Measurements from ENCODE around the gene LIPM. TPM values are rescaled to one million over a fixed set of nuclear protein-coding genes. Genes with fewer than 3 reads are reported as not detected.

Gene LIPM
- total and polyA plus RNA-seq, 7 donors: not detected

GRCh38 chr10:88804083-88804812 is 1.7 kb downstream of the LIPM start:
- Histone ChIP-seq H3K4me1 (no peaks in the 10 kb centered on the region), H3K36me3 (ENCODE audit: insufficient read depth in 1 of 2, low read depth in 1 of 2) (no peaks in the 10 kb centered on the region), H3K27me3 (ENCODE audit: insufficient read depth in 3 of 3, low read length in 2 of 3) (no peaks in the 10 kb centered on the region), H3K27ac (no peak overlapping the region), H3K4me3 (no peak overlapping the region), H3K9me3 (no peaks in the 10 kb centered on the region)
- TF ChIP-seq, protein P1, sequence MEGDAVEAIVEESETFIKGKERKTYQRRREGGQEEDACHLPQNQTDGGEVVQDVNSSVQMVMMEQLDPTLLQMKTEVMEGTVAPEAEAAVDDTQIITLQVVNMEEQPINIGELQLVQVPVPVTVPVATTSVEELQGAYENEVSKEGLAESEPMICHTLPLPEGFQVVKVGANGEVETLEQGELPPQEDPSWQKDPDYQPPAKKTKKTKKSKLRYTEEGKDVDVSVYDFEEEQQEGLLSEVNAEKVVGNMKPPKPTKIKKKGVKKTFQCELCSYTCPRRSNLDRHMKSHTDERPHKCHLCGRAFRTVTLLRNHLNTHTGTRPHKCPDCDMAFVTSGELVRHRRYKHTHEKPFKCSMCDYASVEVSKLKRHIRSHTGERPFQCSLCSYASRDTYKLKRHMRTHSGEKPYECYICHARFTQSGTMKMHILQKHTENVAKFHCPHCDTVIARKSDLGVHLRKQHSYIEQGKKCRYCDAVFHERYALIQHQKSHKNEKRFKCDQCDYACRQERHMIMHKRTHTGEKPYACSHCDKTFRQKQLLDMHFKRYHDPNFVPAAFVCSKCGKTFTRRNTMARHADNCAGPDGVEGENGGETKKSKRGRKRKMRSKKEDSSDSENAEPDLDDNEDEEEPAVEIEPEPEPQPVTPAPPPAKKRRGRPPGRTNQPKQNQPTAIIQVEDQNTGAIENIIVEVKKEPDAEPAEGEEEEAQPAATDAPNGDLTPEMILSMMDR (IDR thresholded peaks at IDR 0.05): no peak
- intact Hi-C loops (cut with DNase I): no loop called here
- whole genome bisulfite sequencing, 3 donors: 33 to 38% (median 34%) methylated on average over 6 of the region's 6 CpGs
- DNase-seq (no peak), ATAC-seq (no peak)

DNA sequence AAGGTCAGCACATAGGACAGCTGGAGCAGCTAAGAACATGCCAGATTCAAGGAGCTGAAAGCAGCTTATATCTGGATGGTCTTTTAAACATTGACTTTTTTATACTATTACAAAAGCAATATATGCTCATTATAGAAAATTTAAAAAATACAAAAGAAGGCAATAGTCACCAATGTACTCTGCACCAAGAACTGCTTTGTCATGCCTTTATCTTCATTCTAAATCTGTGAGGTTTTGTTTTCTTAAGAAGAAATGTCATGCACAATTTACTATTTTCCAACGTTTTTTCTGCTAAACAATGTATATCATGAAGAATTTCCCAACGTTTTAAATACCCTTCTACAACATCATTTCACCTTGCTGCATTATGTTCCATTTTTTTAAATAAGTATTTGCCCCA is 2.8 kb downstream of the LIPM start:
- Histone ChIP-seq H3K36me3 (ENCODE audit: insufficient read depth in 1 of 2, low read depth in 1 of 2) (no peaks in the 10 kb centered on the region), H3K4me1 (no peaks in the 10 kb centered on the region), H3K27me3 (ENCODE audit: insufficient read depth in 3 of 3, low read length in 2 of 3) (no peaks in the 10 kb centered on the region), H3K9me3 (no peaks in the 10 kb centered on the region), H3K27ac (no peak overlapping the region), H3K4me3 (no peak overlapping the region)
- intact Hi-C loops (cut with DNase I): no loop called here
- ATAC-seq (no peak), DNase-seq (no peak)
- TF ChIP-seq, protein P1 (IDR thresholded peaks at IDR 0.05): no peak
- WGBS, 3 donors: 30 to 35% (median 34%) methylated on average over 2 of the region's 2 CpGs

GRCh38 chr10:88805924-88806323 is 3.4 kb downstream of the LIPM start:
- TF ChIP-seq, protein P1 (IDR thresholded peaks at IDR 0.05): no peak
- Histone ChIP-seq H3K27me3 (ENCODE audit: insufficient read depth in 3 of 3, low read length in 2 of 3) (peaks cover 0 to 4% (median 0%) of the 10 kb centered on the region in 3 donors), H3K4me3 (no peak overlapping the region), H3K27ac (no peak overlapping the region), H3K9me3 (no peaks in the 10 kb centered on the region), H3K4me1 (no peaks in the 10 kb centered on the region), H3K36me3 (ENCODE audit: insufficient read depth in 1 of 2, low read depth in 1 of 2) (no peaks in the 10 kb centered on the region)
- no peak for DNase-seq
- WGBS, 3 donors: 75 to 85% (median 82%) methylated on average over 3 of the region's 3 CpGs
- ATAC-seq: no peak
- intact Hi-C loops (cut with DNase I): no loop called here

DNA sequence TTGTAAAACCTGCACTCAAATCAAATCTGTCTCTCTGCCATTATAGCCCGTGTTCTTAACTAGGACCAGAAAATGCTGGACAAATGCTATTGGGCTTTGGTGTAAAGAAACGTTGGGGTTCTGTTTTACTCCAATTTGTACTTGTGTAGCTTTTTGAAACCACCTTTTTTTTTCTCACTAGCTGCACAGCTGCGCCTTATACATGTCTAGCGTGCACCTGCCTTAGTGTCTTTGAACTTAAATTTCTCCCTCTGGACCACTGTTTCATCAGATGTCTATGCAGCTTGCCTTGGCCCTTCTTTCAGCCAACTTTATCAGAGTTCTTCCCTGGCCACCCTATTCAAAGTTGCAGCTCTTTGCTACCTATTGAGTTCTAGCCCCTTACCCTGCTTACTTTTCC is 7.1 kb downstream of the LIPM start:
- Histone ChIP-seq H3K4me3 (no peak overlapping the region), H3K27ac (no peak overlapping the region), H3K4me1 (no peaks in the 10 kb centered on the region), H3K36me3 (ENCODE audit: insufficient read depth in 1 of 2, low read depth in 1 of 2) (no peaks in the 10 kb centered on the region), H3K27me3 (ENCODE audit: insufficient read depth in 3 of 3, low read length in 2 of 3) (peaks cover 0 to 9% (median 0%) of the 10 kb centered on the region in 3 donors), H3K9me3 (no peaks in the 10 kb centered on the region)
- ATAC-seq: no peak
- DNase-seq: no peak
- WGBS, 3 donors: 60 to 62% (median 62%) methylated on average over 4 of the region's 4 CpGs
- TF ChIP-seq, protein P1 (IDR thresholded peaks at IDR 0.05): no peak
- intact Hi-C loops (cut with DNase I): loop anchor here in 1 of 2 donors (10.0 kb wide), 1 partner anchor 125 kb away; no protein-coding TSS in a partner anchor
